Renal cortex interstitium (tissue), 11 donors: Measurements from ENCODE around the gene PRIMA1. TPM values are rescaled to one million over a fixed set of nuclear protein-coding genes. Genes with fewer than 3 reads are reported as not detected.

ENCODE experiments used
- DNase-seq, 11 donors: peaks; one replicate each; pipeline ENCODE4 v3.0.0-alpha.2; 2013; ENCODE audit warnings: low read depth in 9 of 11, low spot score in 4 of 11; ENCODE audit errors: extremely low read depth in 1 of 11
- polyA plus RNA-seq, 3 donors: library from polyadenylated mRNA; unstranded; fragments of 120-200 nt; gene quantifications; one replicate each; pipeline ENCODE4 v1.2.1, GENCODE V29; 2013; ENCODE audit not compliant: insufficient read length in 3 of 3

PRIMA1 gene
- polyA plus RNA-seq, 3 donors = 1.00 to 1.4 (median 1.1) TPM

DNA sequence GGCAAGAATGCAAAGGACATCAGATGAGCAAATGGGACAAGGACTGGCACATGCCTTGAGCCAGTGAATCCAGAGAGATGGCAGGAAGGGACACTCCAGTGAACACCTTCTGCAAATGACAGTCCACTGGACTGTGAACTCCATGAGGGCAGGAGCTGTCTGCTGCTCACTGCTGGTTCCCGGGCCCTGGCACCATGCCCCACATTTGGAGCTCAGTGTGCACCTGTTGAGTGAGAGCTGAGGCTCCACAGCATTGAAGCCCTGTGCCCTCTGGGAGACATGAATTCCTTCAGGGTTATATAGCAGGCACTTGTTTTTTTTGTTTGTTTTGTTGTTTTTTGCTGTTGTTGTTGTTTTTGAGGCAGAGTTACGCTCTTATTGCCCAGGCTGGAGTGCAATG lies 13.1 kb downstream of the PRIMA1 start:
- DNase-seq = no peak

DNA sequence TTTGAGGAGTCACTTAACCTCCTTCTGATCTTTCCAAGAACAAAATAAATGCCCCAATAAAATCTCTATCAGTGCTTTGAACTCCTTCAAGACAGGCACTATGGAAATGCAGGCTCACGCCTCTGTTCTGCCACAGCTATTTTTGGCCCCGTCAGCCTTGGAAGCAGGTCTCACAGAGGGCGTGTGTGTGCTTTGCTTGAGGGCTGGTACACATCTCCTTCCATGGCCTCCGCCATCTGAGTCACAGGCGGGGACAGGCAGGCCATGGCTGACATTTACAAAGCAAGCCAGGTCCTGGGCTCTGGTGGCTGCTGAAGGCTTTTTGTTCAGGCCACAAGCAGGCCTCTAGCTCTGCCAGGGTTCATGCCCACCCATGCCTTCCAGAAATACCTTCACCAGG lies 16.0 kb downstream of the PRIMA1 start:
- no peak for DNase-seq

DNA sequence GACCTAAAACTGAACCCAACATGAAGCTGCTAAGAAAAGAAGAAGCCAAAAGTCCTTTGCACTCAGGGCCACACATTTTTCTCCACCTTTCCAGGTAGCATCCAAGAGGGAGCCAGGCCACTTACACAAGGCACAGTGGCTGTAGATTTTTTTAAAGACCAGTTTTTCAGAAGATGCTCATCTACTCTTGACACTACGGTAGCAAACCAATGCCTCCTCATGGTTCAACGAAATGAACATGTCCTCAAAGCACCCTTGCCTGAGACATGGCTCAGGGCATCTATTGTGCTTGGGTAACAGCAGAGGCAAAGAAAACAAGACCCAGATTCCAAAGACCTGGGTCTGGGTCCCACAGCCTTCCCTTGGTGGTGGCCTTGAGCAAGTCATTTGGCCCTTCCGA lies 22.3 kb downstream of the PRIMA1 start:
- no peak for DNase-seq

DNA sequence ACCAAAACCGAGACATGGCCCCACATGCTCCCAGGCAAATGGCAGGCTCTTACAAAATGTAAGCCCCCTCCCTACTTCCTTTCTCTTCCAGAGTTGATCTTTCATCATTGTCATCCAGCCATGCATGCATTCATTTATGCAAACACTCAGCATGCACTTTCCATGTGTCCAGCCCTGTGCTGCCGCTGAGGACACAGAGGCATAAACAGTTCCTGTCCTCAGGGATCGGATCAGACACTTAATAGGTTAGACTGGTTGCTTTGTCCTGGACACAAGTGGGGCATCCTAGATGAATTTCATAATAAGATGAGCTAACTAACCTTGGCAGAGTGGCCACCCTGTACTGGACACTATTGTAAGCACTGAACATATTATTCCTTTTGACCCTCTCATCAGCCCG lies 23.1 kb downstream of the PRIMA1 start:
- DNase-seq = no peak

DNA sequence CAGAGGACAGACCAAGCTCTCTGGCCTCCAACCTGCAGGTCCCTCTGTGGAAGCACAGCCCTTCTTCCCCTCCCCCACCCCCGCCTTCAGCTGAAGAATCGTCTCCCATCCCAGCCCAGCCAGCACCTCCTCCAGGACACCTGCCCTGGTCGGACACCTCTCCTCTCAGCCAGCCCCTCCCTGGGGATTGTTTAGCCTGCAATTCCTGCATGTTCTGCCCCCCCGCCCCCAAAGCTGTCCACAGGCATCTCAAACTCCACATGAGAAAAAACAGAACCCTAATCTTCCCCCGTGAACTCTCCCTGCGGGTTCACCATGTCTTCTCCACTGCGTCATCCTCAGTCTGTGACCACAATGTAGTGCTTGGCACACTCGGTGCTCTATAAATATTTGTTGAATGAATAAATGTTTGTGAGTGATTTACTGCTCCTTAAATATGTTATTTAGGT lies 24.1 kb downstream of the PRIMA1 start:
- DNase-seq = no peak

DNA sequence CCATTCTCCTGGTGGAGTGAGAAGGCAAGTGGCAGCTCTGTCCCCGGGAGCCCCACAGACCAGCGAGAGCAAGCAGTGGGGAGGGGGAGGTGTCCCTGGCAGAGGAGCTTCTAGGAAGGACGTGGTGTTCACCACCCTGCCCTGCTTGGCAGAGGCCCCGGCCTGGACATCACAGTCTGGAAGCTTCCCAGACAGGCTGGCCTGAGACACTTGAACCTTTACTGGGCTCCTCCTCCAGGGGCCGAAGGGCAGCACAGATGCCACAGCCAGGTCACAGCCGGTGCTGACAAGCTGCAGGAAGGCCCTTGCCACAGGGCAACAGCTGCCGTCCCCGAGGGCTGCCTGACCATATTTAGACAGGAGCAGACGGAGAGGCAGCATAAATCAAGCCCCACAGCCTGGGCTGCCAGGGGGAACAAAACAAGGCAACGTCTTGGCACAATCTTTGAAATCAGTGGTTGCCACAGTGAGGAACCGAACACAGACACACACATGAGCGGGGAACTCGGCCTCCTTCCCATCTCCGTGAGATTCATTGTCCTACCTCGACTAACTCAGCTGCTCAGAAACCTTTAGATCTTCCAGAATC lies 28.5 kb downstream of the PRIMA1 start:
- no peak for DNase-seq

DNA sequence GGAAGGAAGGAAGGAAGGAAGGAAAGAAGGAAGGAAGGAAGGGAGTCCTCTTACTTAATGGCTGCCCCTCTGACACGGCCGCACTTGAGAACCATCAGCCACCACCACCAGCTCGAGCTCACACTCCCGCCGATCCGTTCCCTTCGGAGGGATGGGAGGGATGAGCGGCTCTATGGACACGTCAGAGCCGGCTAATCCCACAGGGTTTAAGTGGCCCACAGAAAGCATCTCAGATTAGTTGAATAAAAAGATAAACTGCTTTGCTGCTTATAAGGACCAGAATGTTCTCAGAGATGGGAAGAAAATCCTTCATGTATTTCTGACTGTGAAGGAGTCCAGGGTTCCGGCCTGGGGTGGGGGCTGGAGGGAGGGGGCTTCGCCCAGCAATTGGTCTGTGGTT lies 31.1 kb downstream of the PRIMA1 start:
- DNase-seq = no peak

DNA sequence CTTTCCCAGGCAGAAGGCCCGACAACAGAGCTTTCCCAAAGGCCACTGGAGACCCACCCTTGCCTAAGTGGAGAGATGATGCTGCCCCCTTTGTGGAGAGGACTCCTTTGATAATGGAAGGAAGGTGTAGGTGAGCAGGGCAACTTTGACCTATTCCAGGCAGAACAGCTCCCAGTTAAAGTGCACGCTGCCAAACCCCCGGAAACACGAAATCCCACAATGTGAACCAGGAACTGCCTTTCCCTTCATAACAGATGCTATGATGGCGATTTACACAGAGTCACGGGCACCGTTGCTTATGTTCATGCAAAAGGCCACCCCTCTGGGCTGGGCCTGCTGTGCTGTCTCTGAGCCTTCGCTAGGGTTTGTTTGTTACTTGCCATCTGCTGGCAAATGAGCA lies 34.6 kb downstream of the PRIMA1 start:
- DNase-seq = no peak

DNA sequence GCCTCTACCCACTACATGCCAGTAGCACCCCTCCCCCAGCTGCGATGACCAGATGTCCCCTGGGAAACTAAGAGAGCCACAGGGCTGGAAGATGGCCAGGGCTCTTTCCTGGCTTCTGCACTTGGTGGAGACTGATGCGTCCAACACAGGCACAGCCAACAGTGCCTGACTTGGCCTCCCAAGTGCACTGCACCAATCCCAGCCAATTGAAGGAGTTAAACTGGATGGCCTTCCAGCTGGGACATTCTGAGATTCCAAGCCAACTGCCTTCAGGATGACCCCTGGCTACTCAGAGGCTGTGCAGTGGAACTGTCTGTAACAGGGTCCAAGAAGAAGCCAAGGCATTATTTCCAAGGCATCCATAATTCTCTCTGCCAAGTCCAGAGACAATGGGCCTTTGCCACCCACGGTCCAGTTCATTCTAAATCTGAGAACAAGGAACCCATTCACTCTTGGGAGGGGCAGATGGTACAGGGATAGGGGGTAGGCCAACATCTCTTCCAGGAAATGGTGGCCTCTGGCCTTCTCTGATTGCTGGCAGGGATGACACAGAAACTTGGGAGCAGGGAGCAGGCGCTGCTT lies 35.2 kb downstream of the PRIMA1 start:
- DNase-seq = no peak

DNA sequence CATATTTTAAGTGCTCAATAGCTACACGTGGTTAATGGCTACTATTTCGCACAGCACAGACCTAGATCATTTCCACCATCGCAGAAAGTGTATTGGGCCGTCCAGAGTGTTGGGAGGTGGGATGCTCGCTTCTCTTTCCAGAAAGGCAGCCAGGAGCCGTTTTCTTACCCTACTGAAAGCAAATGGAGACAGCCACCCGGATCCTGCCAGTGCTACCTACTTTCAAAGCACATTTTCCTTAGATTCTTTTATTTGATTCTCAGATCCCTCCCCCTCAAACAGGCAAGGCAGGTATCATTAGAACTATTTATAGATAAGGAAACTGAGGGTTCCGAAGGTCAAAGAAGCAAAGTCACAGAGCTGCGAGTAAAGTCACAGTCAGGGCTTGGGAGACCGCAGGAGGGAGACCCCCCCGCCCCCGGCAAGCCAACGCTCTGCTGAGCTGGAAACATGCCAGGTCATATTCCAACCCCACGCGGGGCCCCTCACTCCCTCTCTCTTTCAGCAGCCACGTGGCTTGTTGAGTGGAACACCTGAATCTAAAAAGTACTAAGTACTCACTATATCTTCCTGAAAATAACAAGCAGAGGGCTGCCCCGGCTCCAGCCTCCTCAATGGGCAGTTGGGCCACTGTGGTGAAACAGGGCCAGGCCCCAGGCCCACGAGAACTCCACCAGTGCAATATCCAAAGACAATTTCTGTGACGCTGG lies 36.2 kb downstream of the PRIMA1 start:
- no peak for DNase-seq

DNA sequence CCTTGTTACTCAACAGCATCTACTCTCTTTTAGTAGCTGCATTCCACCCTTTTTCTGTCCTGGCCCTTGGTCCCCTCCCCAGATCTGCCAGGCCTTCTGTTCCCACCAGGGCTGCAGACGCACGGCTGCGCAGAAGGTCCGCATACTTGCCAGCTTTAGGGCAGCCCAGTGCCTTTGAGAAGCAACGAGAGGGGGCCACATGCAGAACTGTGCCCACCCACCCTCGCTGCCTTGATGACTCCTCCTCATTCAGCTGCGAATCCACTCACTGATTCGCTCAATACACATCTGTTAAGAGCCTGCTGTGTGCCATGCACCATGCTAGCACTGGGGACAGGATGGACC lies 39.2 kb downstream of the PRIMA1 start:
- DNase-seq = no peak

DNA sequence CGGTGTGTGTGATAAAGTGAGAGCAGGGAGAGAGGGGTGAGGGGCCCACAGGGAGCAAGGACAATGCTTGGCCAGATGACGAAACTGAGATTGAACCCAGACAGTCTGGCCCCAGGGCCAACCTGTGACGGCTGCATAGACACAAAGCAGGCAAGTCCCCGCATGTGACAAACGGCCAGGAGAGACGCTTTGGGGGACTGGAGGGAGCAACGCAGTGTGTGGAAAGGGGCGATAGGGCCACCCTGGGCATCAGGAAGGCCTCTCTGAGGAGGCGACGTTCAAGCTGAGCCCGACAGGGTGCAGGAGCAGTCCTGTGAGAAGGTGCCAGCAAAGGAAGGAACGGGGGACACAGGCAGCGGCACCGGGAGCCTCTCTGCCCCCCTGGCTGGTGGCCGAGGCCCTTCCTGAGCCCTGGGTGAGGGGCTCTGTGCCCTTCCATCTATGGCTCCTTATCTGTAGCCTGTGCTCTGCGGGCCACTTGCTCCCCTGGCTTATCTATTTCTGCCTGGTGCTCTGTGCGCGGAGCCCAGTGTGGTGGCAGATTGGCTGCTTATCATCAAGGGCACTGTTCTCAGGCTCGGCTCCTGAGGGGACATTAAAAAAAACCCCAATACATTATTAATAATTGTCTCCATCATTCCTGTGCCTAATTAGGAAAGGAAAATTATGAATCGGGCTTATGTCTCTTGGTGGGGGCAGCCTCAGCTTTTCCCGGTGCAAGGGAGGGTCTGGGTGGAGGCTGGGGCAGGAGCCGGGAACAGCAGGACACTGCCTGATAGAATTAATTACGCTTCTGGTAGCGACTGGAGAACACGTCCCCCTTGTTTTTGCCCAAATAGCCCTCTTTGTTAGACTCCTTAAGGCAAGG lies 39.8 kb downstream of the PRIMA1 start:
- DNase-seq = no peak

DNA sequence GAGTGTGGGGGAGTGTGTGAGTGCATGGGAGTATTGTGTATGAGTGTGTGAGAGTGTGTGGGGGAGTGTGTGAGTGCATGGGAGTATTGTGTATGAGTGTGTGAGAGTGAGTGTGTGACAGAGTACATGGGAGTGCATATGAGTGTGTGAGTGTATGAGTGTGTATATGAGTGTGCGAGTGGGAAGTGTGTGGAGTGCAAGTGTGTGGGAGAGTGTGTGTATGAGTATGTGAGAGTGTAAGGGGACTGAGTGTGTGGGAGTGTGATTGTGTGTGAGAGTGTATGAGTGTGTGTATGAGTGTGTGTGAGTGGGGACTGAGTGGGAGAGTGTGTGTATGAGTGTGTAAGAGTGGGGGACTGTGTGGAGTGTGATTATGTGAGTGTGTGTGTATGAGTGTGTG lies 40.7 kb downstream of the PRIMA1 start:
- DNase-seq = no peak

DNA sequence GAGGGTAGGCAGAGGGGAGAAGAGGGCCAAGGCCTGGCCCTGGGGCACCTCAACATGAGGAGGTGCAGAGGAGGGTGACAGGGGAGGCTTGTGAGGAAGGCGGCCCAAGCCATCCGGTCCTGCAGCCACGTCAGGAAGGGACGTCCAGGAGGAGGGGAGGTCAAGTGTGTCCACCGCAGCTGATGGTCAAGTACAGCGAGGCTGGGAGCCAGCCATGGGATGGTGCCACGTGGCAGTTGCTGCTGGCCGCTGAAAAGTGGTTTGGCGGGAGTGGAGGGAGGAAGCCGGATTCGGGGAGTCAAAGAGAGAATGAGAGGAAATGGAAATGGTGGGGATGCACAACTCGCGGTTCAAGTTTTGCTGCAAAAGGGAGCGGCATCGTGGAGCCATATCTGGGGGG lies 41.2 kb downstream of the PRIMA1 start:
- DNase-seq = no peak

DNA sequence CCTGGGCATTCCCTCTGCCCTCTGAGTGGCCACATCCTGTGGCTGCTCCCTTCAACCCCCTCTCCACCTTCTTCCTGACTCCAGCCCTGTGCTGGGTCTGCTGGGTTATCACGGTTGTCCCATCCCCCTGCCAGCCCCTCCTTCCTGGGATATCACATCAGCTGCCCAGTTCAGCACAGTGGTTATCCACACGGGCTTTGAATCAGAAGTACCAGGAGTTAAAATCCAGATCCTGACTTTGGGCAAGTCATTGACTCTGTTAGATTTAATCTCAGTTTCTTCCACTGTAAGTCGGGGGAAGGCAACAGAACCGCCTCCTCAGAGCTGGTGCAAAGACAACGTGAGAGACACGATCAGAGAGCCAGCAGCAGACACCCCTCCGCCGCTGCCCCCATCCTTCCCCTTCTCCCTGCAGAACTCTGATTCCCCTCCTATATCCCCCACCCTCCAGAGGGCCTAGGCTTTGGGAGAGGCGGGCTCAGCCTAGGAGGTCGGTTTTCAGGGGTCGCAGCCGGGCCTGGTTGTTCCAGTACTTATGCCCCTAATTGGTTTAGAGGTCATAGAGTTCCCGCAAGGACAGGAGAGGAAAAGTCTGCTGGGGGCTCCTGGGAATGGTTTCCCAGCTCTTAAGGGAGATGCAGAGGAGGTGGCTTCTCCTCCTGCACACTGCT lies 42.5 kb downstream of the PRIMA1 start:
- DNase-seq = no peak

DNA sequence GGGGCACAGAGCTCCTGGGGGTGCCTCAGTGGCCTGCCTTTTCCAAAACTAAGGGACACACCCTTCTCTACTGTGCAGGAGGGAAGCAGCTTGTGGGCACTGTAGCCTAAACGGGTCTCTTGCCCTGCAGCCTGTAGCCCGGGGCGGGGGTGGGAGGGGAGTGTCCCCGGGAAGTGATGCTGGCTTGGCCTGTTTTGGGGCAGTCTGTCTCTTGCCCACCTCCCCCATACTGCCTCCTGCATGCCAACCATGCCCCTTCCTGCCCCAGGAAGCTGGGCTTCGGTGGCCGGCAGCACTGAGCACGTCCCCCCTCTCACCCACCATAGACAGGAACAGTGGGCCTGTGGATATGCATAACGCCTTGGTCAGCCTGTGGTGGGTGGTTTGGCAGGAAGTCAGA lies 43.4 kb downstream of the PRIMA1 start:
- DNase-seq = no peak

DNA sequence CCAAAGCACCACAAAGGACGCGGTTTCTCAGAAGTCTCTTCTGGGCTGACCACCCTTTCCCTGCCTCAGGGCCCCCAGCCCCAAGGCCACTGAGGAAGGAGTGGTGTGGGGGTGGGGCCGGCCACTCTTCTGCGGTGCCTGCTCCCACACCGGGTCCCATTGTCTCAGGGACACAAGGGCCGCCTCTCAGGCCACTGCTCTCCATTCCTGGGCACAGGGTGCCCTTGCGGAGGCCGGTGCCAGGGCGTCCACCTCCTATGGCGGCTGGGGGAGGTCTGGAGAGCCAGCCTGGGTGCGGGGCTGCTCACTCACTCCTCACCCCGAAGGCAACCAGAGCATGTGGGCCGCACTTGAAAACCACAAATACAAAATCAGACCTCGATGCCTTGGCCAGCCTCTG lies 44.1 kb downstream of the PRIMA1 start:
- no peak for DNase-seq

DNA sequence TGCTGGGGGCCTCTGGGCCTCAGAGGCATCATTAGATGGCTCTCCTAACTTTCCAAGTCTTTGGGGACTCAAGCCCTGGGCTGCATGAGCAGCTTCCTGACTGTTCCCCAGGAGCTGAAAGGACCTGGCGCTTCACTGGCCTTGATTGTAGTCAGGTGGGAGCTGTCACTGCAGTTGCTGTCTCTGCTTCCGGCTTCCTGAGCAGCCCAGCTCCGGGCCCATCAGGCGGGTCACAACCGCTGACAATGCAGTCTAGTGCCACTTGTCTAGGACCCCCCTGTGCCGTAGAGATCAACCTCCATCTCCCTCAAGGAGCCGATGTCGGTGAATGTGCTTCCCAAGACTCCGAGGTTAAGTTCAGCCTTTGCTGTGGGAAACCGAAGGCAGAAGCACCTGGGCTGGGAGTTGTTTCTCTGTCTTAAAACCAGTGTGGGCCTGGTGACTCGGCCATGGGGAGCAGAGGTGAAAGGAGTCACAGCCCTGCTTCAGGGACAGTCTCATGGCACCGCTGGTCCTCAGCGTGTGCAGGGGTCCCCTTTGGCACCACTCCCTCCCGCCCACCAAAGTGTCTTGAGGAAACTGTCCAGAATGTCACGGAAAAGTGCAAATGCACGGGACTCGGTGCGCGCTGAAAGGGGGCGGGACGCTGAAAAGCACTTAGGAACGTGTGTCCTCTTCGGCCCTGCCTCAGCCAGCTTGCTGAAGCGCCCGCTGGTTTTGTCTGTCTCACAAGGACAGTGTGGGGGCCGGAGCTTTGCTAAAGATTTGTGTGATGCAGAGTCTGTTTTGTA lies 44.8 kb downstream of the PRIMA1 start:
- no peak for DNase-seq

DNA sequence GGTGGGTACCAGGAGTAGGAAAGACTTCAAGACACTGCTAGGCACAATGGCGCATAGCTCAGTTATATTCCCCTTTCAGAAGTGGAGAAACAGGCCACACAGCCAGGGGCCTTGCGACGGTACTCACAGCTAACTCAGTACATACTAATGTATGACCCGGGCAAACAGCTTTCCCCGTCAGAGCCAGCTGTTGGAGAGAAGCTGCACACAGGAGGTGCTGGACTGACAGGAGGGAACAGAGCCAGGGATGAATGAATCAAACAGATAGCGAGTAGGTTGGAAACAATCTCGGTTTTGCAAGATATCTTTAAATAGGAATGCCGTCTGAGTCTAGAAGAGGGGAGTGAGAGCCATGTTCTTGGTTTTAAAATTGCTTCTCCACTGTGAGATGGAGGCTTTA lies 45.5 kb downstream of the PRIMA1 start:
- DNase-seq = no peak
